Choroid plexus epithelial cell (primary cell): ENCODE data around the gene TUBAL3.
"Not testable (repeated sequence)": the region's sequence is repeated elsewhere in the genome, so short reads cannot be mapped to it uniquely, and the experiment has no call there.

ENCODE experiments used
- DNase-seq: peaks from one replicate; pipeline ENCODE4 v3.0.0-alpha.2; 2010; ENCODE audit warnings: low read depth
- H3K4me3 ChIP-seq: 2 replicates; pipeline ENCODE4 v1.5.1; 2011; ENCODE audit warnings: low read depth, mild to moderate bottlenecking, control low read depth, low read length, moderate library complexity
- CTCF ChIP-seq: conservative IDR thresholded peaks from 2 replicates; pipeline ENCODE4 v1.5.1; 2011; ENCODE audit warnings: low read depth, mild to moderate bottlenecking, control low read depth, inconsistent platforms, low read length, moderate library complexity

Gene TUBAL3

GRCh38 chr10:5385224-5385623 is 19.4 kb downstream of the TUBAL3 start:
- no peak overlapping the region for H3K4me3 ChIP-seq
- no peak for TF ChIP-seq CTCF
- DNase-seq = no peak

- no peak for DNase-seq
- no peak for TF ChIP-seq CTCF
- no peak overlapping the region for H3K4me3 ChIP-seq
These were observed 23.4 kb downstream of the TUBAL3 start for GRCh38 chr10:5381187-5381586.

DNA sequence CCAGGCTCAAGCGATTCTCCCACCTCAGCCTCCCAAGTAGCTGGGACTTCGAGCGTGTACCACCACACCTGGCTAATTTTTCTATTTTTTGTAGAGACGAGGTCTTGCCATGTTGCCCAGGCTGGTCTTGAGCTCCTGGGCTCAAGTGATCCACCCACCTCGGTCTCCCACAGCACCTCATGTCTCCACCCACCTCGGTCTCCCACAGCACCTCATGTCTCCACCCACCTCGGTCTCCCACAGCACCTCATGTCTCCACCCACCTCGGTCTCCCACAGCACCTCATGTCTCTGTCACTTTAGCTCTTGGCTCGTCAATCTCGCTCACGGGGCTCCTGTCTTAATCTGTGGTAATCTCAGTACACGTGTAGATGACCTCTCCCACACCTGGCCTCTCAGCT is 24.2 kb downstream of the TUBAL3 start:
- H3K4me3 ChIP-seq, DNase-seq: not testable (repeated sequence)

GRCh38 chr10:5379202-5379601 is 25.4 kb downstream of the TUBAL3 start:
- H3K4me3 ChIP-seq, DNase-seq: not testable (repeated sequence)

DNA sequence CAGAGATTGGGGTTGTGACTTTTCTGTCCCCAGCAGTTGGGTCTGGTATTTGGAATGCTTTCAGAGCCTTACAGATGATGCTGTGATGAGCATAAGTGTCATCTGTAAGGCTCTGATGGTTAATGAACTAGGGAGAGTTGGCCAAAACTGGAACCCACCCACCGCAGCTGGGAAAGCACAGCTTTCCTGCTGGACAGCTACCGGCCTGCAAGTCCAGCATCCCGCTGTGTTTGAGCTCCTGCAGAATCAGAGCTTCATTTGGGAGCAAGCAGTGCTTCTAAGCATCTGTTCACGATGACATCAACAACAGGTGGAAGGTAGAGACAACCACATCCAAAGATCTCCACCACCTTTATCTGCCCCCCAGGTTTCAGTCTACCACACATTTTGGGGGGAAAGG is 28.2 kb downstream of the TUBAL3 start:
- no peak for TF ChIP-seq CTCF
- peak; percentile 13 for DNase-seq
- H3K4me3 ChIP-seq = no peak overlapping the region

DNA sequence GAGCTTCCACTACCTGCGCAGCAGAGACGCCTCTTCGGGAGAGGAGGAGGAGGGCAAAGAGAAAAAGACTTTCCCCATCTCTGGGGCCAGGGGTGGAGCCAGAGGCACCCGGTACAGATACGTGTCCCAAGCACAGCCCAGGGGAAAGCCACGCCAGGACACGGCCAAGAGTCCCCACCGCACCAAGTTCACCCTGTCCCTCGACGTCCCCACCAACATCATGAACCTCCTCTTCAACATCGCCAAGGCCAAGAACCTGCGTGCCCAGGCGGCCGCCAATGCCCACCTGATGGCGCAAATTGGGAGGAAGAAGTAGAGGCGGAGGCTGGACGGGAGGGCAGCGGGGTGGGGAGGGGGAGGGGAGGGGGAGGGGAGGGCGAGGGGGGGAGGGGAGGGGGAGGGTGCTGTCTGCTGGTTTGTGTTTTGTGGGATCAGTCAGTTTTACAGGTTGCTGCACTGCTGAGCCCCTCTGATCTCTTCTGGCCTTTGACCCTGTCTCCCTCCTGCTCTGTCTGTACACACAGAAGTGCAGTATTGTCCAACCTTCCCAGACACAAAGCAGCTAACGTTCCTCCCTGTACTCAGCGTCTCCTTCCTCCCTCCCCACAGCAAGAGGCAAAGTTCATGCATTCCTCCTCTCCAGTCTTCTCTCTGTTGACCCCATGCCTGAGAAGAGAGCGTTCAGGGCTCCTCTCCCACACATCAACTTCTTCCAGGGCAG is 30.6 kb downstream of the TUBAL3 start:
- DNase-seq = no peak
- no peak overlapping the region for H3K4me3 ChIP-seq
- no peak for TF ChIP-seq CTCF

GRCh38 chr10:5373307-5373706 is 31.3 kb downstream of the TUBAL3 start:
- DNase-seq = no peak
- no peak overlapping the region for H3K4me3 ChIP-seq
- no peak for TF ChIP-seq CTCF

GRCh38 chr10:5370493-5371352 is 33.9 kb downstream of the TUBAL3 start:
- no peak for TF ChIP-seq CTCF
- no peak for DNase-seq
- H3K4me3 ChIP-seq = no peak overlapping the region
